Mammary microvascular endothelial cell (primary cell): ENCODE results near the gene ABCA1. TPM values are rescaled to one million over a fixed set of nuclear protein-coding genes. Genes with fewer than 3 reads are reported as not detected.

Source experiments
- total RNA-seq: library from RNA; depleted of rRNA; stranded (reverse); fragments of >200 nt; gene quantifications from 2 replicates; pipeline ENCODE4 v1.2.3, GENCODE V29; 2015

Gene ABCA1, protein sequence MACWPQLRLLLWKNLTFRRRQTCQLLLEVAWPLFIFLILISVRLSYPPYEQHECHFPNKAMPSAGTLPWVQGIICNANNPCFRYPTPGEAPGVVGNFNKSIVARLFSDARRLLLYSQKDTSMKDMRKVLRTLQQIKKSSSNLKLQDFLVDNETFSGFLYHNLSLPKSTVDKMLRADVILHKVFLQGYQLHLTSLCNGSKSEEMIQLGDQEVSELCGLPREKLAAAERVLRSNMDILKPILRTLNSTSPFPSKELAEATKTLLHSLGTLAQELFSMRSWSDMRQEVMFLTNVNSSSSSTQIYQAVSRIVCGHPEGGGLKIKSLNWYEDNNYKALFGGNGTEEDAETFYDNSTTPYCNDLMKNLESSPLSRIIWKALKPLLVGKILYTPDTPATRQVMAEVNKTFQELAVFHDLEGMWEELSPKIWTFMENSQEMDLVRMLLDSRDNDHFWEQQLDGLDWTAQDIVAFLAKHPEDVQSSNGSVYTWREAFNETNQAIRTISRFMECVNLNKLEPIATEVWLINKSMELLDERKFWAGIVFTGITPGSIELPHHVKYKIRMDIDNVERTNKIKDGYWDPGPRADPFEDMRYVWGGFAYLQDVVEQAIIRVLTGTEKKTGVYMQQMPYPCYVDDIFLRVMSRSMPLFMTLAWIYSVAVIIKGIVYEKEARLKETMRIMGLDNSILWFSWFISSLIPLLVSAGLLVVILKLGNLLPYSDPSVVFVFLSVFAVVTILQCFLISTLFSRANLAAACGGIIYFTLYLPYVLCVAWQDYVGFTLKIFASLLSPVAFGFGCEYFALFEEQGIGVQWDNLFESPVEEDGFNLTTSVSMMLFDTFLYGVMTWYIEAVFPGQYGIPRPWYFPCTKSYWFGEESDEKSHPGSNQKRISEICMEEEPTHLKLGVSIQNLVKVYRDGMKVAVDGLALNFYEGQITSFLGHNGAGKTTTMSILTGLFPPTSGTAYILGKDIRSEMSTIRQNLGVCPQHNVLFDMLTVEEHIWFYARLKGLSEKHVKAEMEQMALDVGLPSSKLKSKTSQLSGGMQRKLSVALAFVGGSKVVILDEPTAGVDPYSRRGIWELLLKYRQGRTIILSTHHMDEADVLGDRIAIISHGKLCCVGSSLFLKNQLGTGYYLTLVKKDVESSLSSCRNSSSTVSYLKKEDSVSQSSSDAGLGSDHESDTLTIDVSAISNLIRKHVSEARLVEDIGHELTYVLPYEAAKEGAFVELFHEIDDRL (N-terminal part only)
- 5.6 and 6.8 TPM in 2 replicates for total RNA-seq

DNA sequence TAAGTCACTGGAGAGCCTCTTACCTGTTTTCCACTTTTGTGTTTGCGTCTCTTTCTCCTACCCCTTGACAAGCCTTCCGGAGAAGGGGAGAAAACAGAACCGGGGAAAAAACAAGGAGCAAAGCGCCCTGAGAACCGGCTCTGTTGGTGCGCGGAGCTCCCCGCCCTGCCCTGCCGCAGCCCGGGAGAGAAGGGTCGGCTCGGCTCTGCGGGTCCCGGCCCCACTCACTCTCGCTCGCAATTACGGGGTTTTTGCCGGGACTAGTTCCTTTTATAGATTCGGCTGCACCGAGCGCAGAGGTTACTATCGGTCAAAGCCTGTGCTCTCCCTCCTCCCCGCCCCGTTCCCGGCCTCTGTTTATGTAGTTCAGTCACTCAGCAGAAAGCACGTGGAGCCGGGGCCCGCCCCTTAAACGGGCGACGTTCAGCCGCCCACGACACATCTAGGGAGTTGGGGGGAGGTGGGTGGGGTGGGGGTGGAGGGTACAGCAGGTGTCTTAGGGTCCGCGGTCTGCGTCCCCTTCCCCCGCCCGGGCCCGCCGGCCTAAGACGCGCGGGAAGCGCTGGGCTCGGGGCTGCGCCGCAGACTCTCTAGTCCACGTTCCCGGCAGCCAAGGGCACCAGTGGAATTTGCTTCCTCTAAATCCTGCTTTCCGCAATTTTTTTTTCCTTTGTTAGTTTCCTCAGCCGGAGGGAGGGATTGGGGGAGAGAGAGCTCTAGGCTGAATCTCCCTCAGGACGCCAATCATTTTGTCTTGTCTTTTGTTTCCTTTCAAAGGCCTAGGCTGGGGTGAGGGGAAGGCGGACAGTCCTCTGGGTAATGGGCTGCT is at the start of gene ABCA1:
ABCA1 (minus strand) TSS at position 244 of the 829 bp plus-strand sequence. CDS start 24,476 bp downstream, outside the sequence.

DNA sequence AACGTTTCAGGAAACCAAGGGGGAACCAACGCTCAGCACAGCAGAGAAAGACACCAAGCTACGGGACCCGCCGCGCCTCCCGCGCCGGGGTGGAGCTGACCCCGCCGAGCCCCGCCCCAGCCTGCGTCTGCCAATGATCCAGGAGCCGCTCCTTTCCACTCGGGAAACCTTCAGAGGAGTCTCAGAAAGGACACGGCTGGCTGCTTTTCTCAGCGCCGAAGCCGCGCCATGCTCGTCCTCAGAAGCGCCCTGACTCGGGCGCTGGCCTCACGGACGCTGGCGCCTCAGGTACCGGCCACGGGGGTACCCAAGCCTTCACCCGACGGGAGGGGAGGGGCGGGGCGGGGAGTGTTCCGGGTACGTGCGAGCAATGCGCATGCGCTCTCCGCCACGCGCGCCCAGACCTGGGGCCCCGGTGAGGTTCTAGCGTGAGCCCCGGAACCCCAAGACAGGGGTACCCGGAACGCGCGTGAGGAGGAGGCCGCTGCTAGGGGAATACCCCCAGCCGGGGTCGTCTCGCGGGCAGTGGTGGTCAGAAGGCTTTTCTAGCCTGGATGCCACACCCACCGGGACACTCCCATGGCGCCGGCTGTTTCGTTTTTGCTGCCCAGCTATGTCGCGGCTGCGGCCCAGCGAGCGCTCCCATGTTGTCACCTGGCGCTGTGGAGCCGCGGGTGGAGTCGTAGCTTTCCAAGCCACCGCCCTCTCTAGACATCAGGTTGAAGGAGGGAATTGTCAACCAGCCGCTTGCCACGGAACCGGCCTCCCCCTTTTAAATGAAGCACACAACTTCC is 180.2 kb downstream of the ABCA1 start, which contains the start of gene NIPSNAP3A:
NIPSNAP3A (plus strand) TSS at position 119 of the 794 bp plus-strand sequence; CDS start at position 229, 110 bp downstream.

Other genes starting within 250 kb of the ABCA1 start
- gene OR13D1, start 233.6 kb downstream of the ABCA1 start, total RNA-seq = not detected in 2 replicates
- 78.9 and 80.5 TPM in 2 replicates for gene NIPSNAP3A, start 180.5 kb downstream of the ABCA1 start, total RNA-seq
- 0.47 TPM in 1 of 2 replicates, not detected in the other for gene NIPSNAP3B, start 164.0 kb downstream of the ABCA1 start, total RNA-seq